Adipocyte (in vitro differentiated cells): ENCODE measurements around the gene CNN3.
"Not testable (repeated sequence)": the region's sequence is repeated elsewhere in the genome, so short reads cannot be mapped to it uniquely, and the experiment has no call there.

Source experiments
- DNase-seq: peaks from one replicate; pipeline ENCODE4 v3.0.0-alpha.2; 2015; ENCODE audit warnings: low read depth
- H3K27me3 ChIP-seq: replicated peaks from 2 replicates; pipeline ENCODE4 v1.7.0; 2013; ENCODE audit warnings: mild to moderate bottlenecking, low read length, moderate library complexity; ENCODE audit not compliant: control insufficient read depth, insufficient read depth
- H3K36me3 ChIP-seq: 2 replicates; pipeline ENCODE4 v1.7.0; 2013; ENCODE audit warnings: low read length, mild to moderate bottlenecking, moderate library complexity; ENCODE audit not compliant: control insufficient read depth, insufficient read depth, severe bottlenecking
- H3K4me1 ChIP-seq: 2 replicates; pipeline ENCODE4 v1.7.0; 2013; ENCODE audit warnings: mild to moderate bottlenecking, low read length, moderate library complexity; ENCODE audit not compliant: control insufficient read depth, insufficient read depth
- H3K4me3 ChIP-seq: 2 replicates; pipeline ENCODE4 v1.7.0; 2013; ENCODE audit warnings: mild to moderate bottlenecking, low read length, moderate library complexity
- H3K9ac ChIP-seq: 2 replicates; pipeline ENCODE4 v1.7.0; 2013; ENCODE audit warnings: mild to moderate bottlenecking, low read length, moderate library complexity
- H3K9me3 ChIP-seq: 2 replicates; pipeline ENCODE4 v1.7.0; 2013; ENCODE audit warnings: mild to moderate bottlenecking, low read length, moderate library complexity; ENCODE audit not compliant: control insufficient read depth

CNN3 gene

DNA sequence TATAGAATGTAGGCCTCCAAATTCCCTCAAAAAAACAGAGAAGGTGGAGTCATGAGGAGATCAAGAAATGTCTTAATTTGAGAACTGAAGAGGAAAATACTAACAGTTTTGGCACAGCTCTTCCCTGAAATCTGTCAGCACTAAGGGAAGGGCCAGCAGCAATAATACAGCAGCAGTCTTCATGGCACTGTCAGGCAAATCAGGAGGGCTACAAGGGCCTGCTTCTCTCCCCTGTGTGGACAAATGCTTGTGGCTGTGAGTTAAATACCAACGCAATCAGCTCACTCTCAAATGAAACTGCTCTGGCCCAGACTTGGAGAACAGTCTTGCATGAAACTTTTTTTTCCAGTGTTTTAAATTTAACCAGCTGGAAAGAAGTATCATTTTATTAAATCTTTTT is 20.5 kb upstream of the CNN3 start:
- H3K9me3 ChIP-seq = no peaks in the 10 kb centered on the region
- no peaks in the 10 kb centered on the region for H3K36me3 ChIP-seq

DNA sequence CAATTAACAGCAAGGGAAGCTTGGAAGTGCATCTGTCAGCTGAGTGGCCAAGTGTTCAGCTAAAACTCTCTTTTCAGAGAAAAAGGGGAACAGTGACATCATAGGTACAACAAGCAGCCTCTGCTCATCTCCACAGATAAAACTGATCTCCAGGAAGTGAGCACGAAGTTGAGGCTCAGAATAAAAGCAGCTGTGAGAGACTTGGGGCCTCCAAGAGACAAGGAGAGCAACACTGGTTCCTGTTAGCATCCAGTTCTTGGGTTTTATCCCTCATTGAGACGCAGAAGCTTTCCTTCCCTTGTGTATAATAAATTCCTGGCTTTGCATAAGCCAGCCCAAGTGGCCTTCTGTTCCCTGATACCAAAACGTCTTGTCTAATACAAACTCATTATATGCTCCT is 20.0 kb upstream of the CNN3 start:
- Histone ChIP-seq H3K9me3 (no peaks in the 10 kb centered on the region), H3K27me3 (no peaks in the 10 kb centered on the region), H3K9ac (peak overlapping the region; percentile 52), H3K4me3 (no peak overlapping the region), H3K36me3 (no peaks in the 10 kb centered on the region), H3K4me1 (peaks cover 40% of the 10 kb centered on the region)
- DNase-seq = no peak

More for the DNA sequence above, 20.5 kb upstream of the CNN3 start:
- Histone ChIP-seq H3K27me3 (no peaks in the 10 kb centered on the region), H3K9ac (peak overlapping the region; percentile 52), H3K4me3 (no peak overlapping the region), H3K4me1 (peaks cover 40% of the 10 kb centered on the region)
- peak; percentile 89 for DNase-seq

DNA sequence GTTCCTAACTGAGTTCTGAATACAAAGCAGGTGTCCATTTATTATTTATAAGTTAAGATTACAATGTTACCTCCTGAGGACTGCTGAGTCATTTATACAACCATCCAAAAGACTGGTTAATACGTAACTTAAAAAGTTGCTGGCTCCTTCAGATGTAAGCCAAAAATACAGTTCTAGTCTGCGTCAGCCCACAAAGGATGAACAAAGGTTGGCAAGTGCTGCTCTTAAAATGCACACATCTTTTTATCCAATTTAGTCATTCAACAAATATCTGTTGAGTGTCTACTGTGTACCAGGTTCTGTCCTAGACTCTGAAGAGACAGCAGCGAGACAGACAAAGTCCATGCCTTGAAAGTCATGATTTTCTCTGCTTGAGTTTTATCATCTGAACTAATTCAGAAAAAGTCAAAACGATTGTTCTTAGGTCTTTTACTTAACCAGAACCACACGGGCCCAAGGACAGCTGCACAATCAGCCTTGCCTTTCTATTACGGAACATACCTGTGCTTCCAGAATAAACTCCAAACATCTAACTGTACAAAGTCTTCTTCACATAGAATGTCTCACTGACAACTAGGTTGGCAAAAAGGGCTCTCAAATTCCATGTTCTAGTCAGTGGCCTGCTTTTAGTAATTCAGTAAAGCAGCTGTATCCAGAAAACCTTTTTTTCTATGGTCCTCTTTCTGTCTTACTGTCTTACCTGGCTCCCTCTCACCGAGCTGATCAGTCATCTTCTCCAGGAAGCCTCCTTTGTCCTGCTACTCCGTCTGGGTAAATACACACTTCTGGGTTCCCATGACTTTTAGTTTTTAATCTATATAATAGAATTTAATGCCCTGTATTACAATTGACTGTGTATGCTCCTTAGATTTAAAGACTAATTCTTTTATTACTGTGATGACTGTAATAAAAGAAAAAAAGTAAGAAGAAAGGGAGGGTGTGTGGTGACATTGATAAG is 15.5 kb upstream of the CNN3 start:
- Histone ChIP-seq H3K4me3 (no peak overlapping the region), H3K9me3 (no peaks in the 10 kb centered on the region), H3K4me1 (peaks cover 29% of the 10 kb centered on the region), H3K27me3 (no peaks in the 10 kb centered on the region), H3K36me3 (no peaks in the 10 kb centered on the region), H3K9ac (no peak overlapping the region)
- no peak for DNase-seq

DNA sequence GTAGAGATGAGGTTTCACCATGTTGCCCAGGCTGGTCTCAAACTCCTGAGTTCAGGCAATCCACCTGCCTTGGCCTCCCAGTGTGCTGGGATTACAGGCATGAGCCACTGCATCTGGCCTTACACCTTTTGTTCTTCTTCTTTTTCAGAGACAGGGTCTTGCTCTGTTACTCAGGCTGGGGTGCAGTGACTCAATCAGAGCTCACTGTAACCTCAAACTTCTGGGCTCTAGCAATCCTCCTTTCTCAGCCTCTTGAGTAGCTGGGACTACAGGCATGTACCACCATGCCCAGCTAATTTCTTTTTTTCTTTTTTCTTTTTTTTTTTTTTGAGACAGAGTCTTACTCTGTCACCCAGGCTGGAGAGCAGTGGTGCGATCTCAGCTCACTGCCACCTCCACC is 14.6 kb upstream of the CNN3 start:
- DNase-seq, H3K36me3 ChIP-seq, H3K9me3 ChIP-seq, H3K4me3 ChIP-seq, H3K9ac ChIP-seq, H3K27me3 ChIP-seq: not testable (repeated sequence)
- H3K4me1 ChIP-seq = peaks cover 29% of the 10 kb centered on the region

DNA sequence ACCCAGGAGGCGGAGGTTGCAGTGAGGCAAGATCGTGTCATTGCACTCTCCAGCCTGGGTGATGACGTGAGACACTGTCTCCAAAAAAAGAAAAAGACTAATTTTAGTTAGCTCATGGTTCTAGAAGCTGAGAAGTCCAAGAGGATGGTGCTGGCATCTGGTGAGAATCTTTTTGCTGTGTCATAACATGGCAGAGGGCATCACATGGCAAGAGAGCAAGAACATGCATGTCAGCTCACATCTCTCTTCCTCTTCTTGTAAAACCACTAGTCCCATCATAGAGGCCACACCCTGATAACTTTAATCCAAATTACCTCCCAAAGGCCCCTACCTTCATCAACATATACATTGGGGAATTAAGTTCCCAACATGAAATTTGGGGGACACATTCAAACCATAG is 13.8 kb upstream of the CNN3 start:
- Histone ChIP-seq H3K9me3 (no peaks in the 10 kb centered on the region), H3K9ac (no peak overlapping the region), H3K4me1 (peaks cover 32% of the 10 kb centered on the region), H3K27me3 (no peaks in the 10 kb centered on the region), H3K36me3 (no peaks in the 10 kb centered on the region), H3K4me3 (no peak overlapping the region)
- no peak for DNase-seq

DNA sequence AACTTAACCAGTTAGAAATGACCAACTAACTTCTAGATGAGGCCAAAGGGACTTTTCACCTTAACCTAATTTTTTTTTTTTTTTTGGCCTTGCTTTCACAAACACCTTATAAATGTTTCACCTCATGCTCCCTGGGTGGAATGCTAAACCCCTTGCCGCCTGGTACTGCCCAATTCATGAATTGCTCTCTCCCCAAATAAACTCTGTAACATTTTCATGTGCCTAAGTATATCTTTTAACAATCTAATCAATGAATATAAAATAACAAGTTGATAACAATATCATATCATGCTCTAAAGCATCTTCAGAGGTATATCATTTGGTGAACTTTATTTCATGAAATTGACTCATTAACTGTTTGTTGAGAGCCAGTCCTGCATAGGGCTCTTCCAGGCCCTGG is 10.9 kb upstream of the CNN3 start:
- Histone ChIP-seq H3K36me3 (peaks cover 8% of the 10 kb centered on the region), H3K9ac (peak overlapping the region; percentile 45), H3K4me1 (peaks cover 32% of the 10 kb centered on the region), H3K27me3 (no peaks in the 10 kb centered on the region), H3K4me3 (no peak overlapping the region), H3K9me3 (no peaks in the 10 kb centered on the region)
- no peak for DNase-seq

DNA sequence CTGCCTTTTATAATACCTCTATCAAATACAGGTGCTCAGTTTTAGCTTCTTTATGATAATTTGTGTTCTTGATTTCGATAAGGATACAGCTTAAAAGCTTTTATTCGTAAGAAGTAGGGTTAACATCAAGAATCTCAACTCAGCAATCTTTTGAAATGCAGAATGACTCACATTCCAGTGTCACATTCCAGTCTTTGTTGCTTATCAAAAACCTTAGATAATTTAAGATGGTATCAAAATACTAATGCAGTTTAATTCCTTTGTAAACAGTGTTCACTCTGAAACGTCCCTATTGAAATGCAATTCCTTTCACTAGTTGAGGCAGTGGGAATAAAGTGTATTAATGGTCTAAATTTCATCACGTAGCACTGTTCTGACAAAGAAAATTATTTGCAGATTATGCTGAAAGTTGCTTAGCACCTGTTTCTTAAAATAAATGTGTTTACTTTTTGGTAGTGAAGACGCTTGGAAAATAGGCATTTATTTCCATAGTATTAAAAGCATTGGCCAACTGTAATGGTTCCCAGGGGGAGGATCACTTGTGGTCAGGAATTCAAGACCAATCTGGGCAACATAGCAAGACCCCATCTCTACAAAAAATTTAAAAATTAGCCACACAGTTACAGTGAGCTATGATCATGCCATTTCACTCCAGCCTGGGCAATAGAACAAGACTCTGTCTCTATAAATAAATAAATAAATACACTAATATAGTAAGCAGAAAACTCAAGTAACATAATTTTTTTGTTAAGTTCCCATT is 10.1 kb upstream of the CNN3 start:
- Histone ChIP-seq H3K9me3 (no peaks in the 10 kb centered on the region), H3K4me1 (peaks cover 32% of the 10 kb centered on the region), H3K36me3 (peaks cover 11% of the 10 kb centered on the region), H3K9ac (peak overlapping the region; percentile 1), H3K4me3 (peak overlapping the region; percentile 15), H3K27me3 (no peaks in the 10 kb centered on the region)
- DNase-seq = peak; percentile 42

DNA sequence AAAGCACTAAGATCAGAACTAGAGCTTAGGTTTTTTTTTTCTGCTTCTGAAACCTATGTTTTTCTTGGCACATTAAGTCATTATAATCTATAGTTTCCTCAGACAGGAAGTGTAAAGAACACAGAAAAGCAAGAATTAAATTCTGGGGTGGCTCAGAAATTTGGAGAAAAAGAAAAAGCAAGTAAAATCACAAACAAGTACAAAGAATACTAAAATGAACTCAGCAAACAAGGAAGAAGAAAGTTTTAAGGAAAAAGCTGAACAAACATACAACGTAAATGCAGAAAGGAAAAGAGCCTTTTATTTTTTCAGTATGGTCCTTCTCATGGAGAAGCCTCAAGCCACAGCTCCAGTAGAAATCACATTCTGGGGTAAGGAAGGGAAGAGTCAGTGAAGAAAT is 8.6 kb upstream of the CNN3 start:
- H3K36me3 ChIP-seq = peaks cover 11% of the 10 kb centered on the region
- DNase-seq = no peak
- H3K4me3 ChIP-seq = no peak overlapping the region
- peaks cover 32% of the 10 kb centered on the region for H3K4me1 ChIP-seq
- H3K27me3 ChIP-seq = no peaks in the 10 kb centered on the region
- H3K9ac ChIP-seq = no peak overlapping the region
- no peaks in the 10 kb centered on the region for H3K9me3 ChIP-seq

DNA sequence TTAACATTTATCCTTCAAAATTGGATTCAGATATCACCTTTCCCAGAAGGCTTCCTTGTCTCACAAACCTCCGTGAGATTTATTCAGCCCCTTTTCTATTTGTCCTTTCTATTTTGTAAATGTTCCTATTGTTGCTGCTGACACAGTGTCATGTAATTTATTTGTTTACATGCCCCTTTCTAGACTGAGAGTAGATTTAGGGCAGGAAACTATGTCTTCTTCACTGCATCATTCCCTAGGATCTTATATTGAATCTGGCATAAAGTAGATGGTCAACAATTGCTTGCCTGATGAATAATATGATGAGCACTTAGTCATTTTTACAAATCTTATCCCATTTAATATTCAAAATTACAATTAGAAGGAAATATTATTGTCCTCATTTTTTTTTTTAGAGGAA is 8.1 kb upstream of the CNN3 start:
- Histone ChIP-seq H3K4me3 (no peak overlapping the region), H3K4me1 (peaks cover 34% of the 10 kb centered on the region), H3K27me3 (no peaks in the 10 kb centered on the region), H3K36me3 (peaks cover 11% of the 10 kb centered on the region), H3K9ac (no peak overlapping the region), H3K9me3 (no peaks in the 10 kb centered on the region)
- DNase-seq = no peak

DNA sequence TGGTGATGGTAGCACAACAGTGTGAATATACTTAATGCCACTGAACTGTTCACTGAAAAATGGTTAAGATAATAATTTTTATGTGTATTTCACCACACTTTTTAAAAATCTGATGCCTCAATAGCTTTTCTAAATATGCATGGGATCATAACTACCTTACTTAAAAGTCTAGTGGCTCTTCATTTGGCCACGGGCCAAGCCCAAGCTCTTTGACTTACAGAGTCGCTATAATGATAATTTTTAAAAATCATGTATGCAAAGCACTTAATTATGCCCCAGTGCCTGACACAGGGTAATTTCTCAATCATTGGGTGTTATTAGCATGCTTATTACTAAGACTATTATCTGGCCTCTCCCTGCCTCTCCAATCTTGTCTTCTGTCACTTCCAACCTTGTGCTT is 7.6 kb upstream of the CNN3 start:
- Histone ChIP-seq H3K9me3 (no peaks in the 10 kb centered on the region), H3K4me1 (peaks cover 38% of the 10 kb centered on the region), H3K36me3 (peaks cover 11% of the 10 kb centered on the region), H3K9ac (no peak overlapping the region), H3K27me3 (no peaks in the 10 kb centered on the region), H3K4me3 (no peak overlapping the region)
- DNase-seq = no peak

DNA sequence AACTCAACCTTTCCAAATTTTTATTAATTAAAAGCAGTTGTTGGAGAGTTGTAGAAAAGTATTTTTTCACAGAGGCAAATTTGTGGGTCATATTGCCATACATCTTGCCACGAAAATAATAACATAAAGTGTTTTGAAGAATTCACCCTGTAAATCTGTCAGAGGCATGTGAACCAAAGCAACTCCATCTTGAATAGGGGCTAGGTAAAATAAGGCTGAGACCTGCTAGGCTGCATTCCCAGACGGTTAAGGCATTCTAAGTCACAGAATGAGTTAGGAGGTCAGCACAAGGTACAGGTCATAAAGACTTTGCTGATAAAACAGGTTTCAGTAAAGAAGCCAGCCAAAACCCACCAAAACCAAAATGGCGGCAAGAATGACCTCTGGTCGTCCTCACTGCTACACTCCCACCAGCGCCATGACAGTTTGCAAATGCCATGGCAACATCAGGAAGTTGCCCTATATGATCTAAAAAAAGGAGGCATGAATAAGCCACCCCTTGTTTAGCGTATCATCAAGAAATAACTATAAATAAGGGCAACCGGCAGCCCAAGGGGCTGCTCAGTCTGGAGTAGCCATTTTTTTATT is 4.4 kb upstream of the CNN3 start:
- H3K27me3 ChIP-seq = no peaks in the 10 kb centered on the region
- H3K4me1 ChIP-seq = peaks cover 28% of the 10 kb centered on the region
- H3K36me3 ChIP-seq = peaks cover 11% of the 10 kb centered on the region
- DNase-seq = no peak
- H3K9ac ChIP-seq = no peak overlapping the region
- no peaks in the 10 kb centered on the region for H3K9me3 ChIP-seq
- no peak overlapping the region for H3K4me3 ChIP-seq
